ENCODE measurements around the gene CMIP.

Gene CMIP

DNA sequence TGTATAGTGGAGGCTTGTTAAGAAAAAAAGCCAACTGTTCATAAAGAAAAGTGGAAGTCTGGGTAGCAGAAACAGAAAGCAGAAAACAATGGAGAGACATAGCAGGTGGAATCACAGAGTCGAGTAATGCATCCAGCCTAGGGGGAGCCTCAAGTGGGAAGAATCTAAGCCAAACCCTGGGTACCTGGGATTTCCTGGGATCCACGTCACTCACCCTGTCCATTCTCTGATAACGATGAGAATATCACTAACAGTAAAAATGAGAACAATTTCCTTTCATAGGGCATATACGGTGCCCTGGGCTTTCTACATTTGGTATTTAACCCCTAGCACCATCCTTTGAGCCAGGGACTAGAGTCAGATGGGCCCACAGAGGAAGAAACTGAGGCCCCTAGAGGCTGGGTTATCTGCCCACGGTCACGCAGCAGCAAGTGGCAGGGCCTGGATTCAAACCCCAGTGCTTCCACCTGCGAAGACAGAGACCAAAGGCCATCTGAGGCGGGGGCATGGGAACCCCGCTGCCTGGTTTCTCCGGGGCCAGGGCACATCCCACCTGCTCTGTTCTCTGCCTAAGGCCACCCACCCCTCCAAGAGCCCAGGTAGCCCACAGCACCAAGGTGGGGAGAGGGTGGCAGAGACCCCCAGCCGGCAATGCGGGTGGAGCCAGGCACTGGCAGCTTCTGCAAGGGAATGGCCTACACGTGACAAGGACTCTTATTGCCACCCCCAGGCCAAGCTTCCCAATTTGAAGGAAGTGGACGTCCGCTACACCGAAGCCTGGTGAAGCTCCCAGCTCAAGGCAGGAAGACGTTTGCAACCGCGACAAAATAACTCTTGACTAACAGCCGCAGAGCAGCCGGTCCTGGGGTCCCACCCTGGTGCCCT is 264.6 kb downstream of the CMIP start:
- no peak for DNase-seq

- no peak for DNase-seq
These were observed 265.4 kb downstream of the CMIP start for GRCh38 chr16:81710044-81710443.

GRCh38 chr16:81710596-81710995 is 266.0 kb downstream of the CMIP start:
- no peak for DNase-seq

DNA sequence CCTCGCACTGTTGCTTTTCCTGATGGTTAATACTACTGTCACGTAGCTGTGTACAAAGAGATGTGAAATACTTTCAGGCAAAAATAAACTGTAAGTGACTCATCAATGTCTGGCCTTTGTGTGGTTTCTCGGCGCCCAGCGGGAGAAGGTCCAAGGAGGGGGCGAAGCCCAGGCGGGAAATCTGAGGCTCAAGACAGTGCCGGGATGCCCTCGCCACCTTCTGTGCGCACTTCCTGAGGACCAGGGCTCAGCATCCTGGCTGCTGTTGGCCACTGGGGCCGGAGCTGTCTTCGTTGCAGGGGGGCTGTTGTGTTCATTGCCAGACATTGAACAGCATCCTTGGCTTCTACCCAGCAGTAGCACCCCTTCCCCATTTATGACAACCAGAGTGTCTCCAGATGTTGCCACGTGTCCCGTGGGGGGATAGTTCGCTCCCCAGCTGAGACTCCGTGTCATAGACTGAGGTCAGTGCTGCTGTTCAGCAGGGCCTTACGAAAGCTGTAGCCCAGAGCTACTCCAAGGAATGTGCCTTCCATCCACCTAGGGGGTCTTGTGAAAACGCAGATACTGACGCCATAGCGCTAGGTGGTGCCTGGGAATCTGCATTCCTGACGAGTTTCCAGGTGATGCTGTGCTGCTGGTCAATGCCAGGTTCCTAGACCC is 267.2 kb downstream of the CMIP start:
- DNase-seq: no peak

DNA sequence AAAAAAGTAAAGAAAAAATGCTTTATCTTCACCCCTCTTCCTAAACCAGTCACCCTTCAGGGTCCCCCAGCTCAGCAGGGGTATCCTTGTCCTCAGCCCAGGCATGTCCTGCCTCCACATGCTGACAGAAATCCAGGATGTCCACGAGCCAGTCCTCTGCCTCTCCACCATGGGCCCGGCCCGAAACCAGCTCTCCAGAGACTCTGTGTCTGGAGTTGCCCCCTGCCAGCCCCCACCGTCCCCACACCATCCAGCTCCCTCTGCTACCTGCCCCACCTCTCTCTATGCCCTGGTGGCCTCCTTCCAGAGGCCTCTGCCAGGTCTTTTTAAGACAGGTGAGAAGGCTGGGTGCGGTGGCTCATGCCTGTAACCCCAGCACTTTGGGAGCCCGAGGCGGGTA is 268.1 kb downstream of the CMIP start:
- DNase-seq: no peak

- DNase-seq: no peak
These were observed 268.7 kb downstream of the CMIP start for GRCh38 chr16:81713295-81713772.

DNA sequence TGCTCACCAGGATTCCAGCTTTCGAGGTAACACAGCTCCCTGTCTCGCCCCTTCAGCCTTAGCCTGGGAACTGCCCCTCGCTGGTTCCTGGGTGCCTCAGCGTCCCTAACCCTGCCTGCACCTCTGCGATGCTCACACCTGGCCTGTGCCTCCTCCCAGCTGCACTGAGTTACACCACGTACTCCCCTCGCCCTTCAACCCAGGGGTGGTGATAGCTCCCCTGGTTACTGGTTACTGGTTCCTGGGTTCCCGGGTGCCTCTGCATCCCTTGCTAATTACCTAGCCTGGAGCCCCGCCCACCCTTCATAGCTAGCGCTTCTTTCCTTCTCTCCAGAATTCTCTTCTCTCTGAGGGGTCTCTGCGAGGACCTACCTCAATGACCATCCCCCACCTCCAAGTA is 269.2 kb downstream of the CMIP start:
- no peak for DNase-seq

GRCh38 chr16:81714583-81714982 is 270.0 kb downstream of the CMIP start:
- DNase-seq: no peak

DNA sequence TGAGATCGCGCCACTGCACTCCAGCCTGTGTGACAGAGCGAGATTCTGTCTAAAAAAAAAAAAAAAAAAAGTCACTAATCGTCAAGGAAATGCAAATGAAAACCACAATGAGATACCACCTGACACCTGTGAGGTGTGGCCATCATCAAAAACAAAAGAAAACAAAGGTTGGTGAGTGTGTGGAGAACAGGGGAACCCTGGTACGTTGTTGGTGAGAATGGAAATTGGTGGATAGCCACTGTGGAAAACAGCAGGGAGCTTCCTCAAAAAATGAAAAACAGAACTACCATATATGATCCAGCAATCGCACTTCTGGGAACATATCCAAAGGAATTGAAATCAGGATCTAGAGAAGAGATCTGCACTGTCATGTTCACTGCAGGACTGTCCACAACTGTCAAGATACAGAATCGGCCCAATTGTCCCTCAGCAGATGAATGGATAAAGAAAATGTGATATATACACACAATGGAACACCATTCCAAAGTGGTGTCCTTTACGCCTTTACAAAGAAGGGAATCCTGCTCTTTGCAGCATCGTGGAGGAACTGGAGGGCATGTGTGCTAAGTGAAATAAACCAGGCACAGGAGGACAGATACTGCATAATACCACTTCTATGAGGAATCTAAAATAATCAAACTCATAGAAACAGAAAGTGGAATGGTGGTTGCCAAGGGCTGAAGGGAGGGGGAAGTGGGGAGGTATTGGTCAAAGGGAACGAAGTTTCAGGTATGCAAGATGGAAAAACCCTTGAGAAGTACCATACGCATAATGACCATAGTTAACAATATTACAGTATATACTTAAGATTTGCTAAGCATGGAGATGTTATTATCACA is 271.0 kb downstream of the CMIP start:
- peak in 4 of 6 experiments; percentile 5 to 67 (median 62) for DNase-seq

DNA sequence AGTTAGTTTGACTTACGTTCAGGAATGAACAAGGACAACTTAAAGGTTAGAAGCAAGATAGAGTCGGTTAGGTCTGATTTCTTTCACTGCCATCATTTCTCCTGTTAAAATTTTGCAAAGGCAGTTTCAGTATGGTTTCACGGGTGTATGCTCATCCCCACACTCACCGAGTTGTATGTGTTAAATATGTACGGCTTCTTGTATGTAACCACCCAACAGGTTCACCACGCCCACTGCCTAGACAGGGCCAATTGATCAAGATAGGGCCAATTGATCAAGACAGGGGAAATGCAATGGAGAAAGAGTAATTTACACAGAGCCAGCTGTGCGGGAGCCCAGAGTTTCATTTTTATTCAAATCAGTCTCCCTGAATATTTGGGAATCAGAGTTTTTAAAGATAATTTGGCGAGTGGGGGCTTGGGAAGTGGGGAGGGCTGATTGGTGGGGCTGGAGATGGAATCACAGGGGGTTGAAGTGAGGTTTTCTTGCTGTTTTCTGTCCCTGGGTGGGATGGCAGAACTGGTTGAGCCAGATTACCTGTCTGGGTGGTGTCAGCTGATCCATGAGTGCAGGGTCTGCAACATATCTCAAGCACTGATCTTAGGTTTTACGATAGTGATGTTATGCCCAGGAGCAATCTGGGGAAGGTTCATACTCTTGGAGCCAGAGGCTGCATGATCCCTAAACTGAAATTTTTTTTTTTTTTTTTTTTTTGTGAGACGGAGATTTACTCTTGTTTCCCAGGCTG is 272.0 kb downstream of the CMIP start:
- no peak for DNase-seq

DNA sequence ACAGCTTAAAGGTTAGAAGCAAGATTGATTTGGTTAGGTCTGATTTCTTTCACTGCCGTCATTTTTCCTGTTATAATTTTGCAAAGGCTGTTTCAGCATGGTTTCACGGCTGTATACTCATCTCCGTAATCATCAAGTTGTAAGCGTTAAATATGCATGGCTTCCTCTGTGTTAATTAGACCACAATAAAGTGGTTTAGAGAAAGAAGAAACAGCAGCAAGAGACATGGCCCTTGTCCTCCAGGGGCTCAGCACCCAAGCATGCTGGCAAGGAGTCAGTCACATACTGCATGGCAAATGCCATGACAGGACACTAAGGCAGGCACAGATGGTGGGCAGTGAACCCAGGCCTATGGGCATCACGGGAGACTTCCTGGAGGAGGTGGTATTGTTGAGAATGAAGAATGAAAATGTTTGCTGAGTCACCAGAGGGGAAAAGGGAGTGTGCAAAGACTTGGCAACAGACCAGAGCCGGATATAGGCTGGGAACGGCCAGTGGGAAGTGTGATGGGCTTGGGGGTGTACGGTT is 273.1 kb downstream of the CMIP start:
- DNase-seq: no peak

GRCh38 chr16:81718637-81719036 is 274.0 kb downstream of the CMIP start:
- no peak for DNase-seq

DNA sequence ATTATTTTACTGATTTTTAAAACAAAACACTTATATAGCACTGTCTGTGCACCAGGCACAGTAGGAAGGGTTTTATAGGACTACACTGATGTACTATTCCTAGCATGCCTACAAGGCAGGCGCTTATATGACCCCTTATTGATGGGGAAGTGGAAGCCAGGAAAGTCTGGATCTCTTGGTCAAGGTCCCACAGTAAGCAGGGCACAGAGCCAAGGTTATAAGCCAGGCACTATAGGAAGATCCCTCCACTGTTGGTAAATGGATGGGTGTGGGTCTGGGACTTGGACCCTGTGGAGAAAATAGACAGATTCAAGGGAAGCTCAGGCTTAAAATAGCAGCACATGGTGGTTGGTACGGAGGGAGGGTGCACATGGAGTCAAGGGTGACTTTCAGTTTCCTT is 275.4 kb downstream of the CMIP start:
- no peak for DNase-seq

- no peak for DNase-seq
These were observed 276.6 kb downstream of the CMIP start for GRCh38 chr16:81720973-81721906.

- DNase-seq: peak in 5 of 6 experiments; percentile 14 to 80 (median 48)
These were observed 278.6 kb downstream of the CMIP start for GRCh38 chr16:81723098-81723723.

DNA sequence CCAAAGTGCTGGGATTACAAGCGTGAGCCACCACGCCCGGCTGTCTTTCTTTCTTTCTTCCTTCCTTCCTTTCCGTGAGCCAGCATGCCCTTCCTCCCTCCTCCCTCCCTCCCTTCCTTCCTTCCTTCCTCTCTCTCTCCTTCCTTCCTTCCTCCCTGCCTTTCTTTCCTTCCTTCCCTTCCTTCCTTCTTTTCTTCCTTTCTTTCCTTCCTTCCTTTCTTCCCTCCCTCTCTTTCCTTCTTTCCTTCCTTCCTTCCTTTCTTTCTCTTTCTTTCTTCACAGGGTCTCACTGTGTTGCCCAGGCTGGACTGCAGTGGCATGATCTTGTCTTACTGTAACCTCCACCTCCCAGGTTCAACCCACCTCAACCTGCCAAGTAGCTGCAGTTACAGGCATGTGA is 283.8 kb downstream of the CMIP start:
- DNase-seq: no peak

DNA sequence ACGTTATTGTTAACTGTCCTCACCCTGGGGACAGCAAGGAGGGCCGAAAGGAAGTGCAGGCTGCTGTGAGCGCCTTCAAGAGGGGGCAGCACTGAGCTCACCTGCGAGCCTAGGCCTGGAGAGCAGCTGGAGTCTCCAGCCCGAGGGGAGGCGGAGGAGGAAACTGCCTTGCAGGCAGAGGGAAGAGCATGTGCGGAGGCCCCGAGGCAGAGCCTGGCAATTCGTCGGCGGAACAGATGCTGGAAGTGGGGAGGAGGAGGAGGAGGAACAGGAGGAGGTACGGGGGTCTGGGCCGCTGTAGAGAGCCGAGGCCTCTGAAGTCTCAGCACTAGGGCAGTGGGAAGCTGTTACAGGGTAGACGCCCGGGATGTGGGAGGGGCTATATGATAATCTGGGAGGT is 284.8 kb downstream of the CMIP start:
- DNase-seq: no peak

GRCh38 chr16:81730090-81731051 is 285.8 kb downstream of the CMIP start:
- peak; percentile 50 to 67 (median 56) for DNase-seq

- no peak for DNase-seq
These were observed 287.0 kb downstream of the CMIP start for GRCh38 chr16:81731649-81732048.
